Measurements from ENCODE around the gene CHD2. TPM values are rescaled to one million over a fixed set of nuclear protein-coding genes. Genes with fewer than 3 reads are reported as not detected.

The CHD2 gene
- total RNA-seq, 1 experiment from 2014 or later = 37.3 TPM

- Histone ChIP-seq H3K4me1 (ENCODE audit: low read length) (no peaks in the 10 kb centered on the region), H4K20me1 (ENCODE audit: insufficient read depth, low read depth, low read length) (no peaks in the 10 kb centered on the region), H3K27ac (ENCODE audit: low read length) (no peak overlapping the region), H3K79me2 (ENCODE audit: low read length) (no peaks in the 10 kb centered on the region), H2AFZ (ENCODE audit: low read length) (no peak overlapping the region), H3K4me2 (ENCODE audit: low read depth, low read length, poor library complexity, severe bottlenecking) (no peak overlapping the region), H3K9ac (ENCODE audit: low read length) (no peak overlapping the region), H3K4me3 (ENCODE audit: low read length) (no peak overlapping the region), H3K9me3 (ENCODE audit: low read length) (no peaks in the 10 kb centered on the region), H3K9me2 (replicated peaks; ENCODE audit: insufficient read depth, low read length) (no peaks in the 10 kb centered on the region), H3K27me3 (ENCODE audit: low read length) (no peaks in the 10 kb centered on the region), H3K36me3 (ENCODE audit: insufficient read depth, low read length) (no peaks in the 10 kb centered on the region)
- no peak for DNase-seq
Observed at GRCh38 chr15:93072411-93073394, 172.6 kb downstream of the CHD2 start.

- Histone ChIP-seq H4K20me1 (ENCODE audit: insufficient read depth, low read depth, low read length) (no peaks in the 10 kb centered on the region), H3K36me3 (ENCODE audit: insufficient read depth, low read length) (no peaks in the 10 kb centered on the region), H3K4me3 (ENCODE audit: low read length) (no peak overlapping the region), H3K9me2 (replicated peaks; ENCODE audit: insufficient read depth, low read length) (no peaks in the 10 kb centered on the region), H3K27ac (ENCODE audit: low read length) (no peak overlapping the region), H3K4me1 (ENCODE audit: low read length) (no peaks in the 10 kb centered on the region), H2AFZ (ENCODE audit: low read length) (no peak overlapping the region), H3K79me2 (ENCODE audit: low read length) (no peaks in the 10 kb centered on the region), H3K27me3 (ENCODE audit: low read length) (no peaks in the 10 kb centered on the region), H3K4me2 (ENCODE audit: low read depth, low read length, poor library complexity, severe bottlenecking) (no peak overlapping the region), H3K9ac (ENCODE audit: low read length) (no peak overlapping the region), H3K9me3 (ENCODE audit: low read length) (no peaks in the 10 kb centered on the region)
- DNase-seq = no peak
Observed at GRCh38 chr15:93073465-93073952, 173.4 kb downstream of the CHD2 start.

GRCh38 chr15:93074599-93074998 lies 174.5 kb downstream of the CHD2 start:
- no peak overlapping the region for H3K4me2 ChIP-seq (ENCODE audit: low read depth, low read length, poor library complexity, severe bottlenecking)
- DNase-seq = no peak
- no peaks in the 10 kb centered on the region for H3K9me3 ChIP-seq (ENCODE audit: low read length)
- no peaks in the 10 kb centered on the region for H3K79me2 ChIP-seq (ENCODE audit: low read length)
- no peaks in the 10 kb centered on the region for H3K9me2 ChIP-seq (replicated peaks; ENCODE audit: insufficient read depth, low read length)
- H4K20me1 ChIP-seq (ENCODE audit: insufficient read depth, low read depth, low read length) = no peaks in the 10 kb centered on the region
- no peak overlapping the region for H3K9ac ChIP-seq (ENCODE audit: low read length)
- no peak overlapping the region for H3K27ac ChIP-seq (ENCODE audit: low read length)
- H3K4me1 ChIP-seq (ENCODE audit: low read length) = no peaks in the 10 kb centered on the region
- no peaks in the 10 kb centered on the region for H3K36me3 ChIP-seq (ENCODE audit: insufficient read depth, low read length)
- no peaks in the 10 kb centered on the region for H3K27me3 ChIP-seq (ENCODE audit: low read length)
- no peak overlapping the region for H2AFZ ChIP-seq (ENCODE audit: low read length)
- no peak overlapping the region for H3K4me3 ChIP-seq (ENCODE audit: low read length)

GRCh38 chr15:93076217-93076616 lies 176.1 kb downstream of the CHD2 start:
- Histone ChIP-seq H3K4me3 (ENCODE audit: low read length) (no peak overlapping the region), H3K4me1 (ENCODE audit: low read length) (no peaks in the 10 kb centered on the region), H2AFZ (ENCODE audit: low read length) (no peak overlapping the region), H3K27me3 (ENCODE audit: low read length) (no peaks in the 10 kb centered on the region), H3K9me3 (ENCODE audit: low read length) (no peaks in the 10 kb centered on the region), H3K9ac (ENCODE audit: low read length) (no peak overlapping the region), H3K9me2 (replicated peaks; ENCODE audit: insufficient read depth, low read length) (no peaks in the 10 kb centered on the region), H3K79me2 (ENCODE audit: low read length) (no peaks in the 10 kb centered on the region), H4K20me1 (ENCODE audit: insufficient read depth, low read depth, low read length) (no peaks in the 10 kb centered on the region), H3K4me2 (ENCODE audit: low read depth, low read length, poor library complexity, severe bottlenecking) (no peak overlapping the region), H3K27ac (ENCODE audit: low read length) (no peak overlapping the region), H3K36me3 (ENCODE audit: insufficient read depth, low read length) (no peaks in the 10 kb centered on the region)
- DNase-seq = no peak

- Histone ChIP-seq H3K4me1 (ENCODE audit: low read length) (no peaks in the 10 kb centered on the region), H2AFZ (ENCODE audit: low read length) (no peak overlapping the region), H3K4me3 (ENCODE audit: low read length) (no peak overlapping the region), H3K9me2 (replicated peaks; ENCODE audit: insufficient read depth, low read length) (no peaks in the 10 kb centered on the region), H3K27ac (ENCODE audit: low read length) (no peak overlapping the region), H3K79me2 (ENCODE audit: low read length) (no peaks in the 10 kb centered on the region), H3K9ac (ENCODE audit: low read length) (no peak overlapping the region), H3K36me3 (ENCODE audit: insufficient read depth, low read length) (no peaks in the 10 kb centered on the region), H3K9me3 (ENCODE audit: low read length) (no peaks in the 10 kb centered on the region), H4K20me1 (ENCODE audit: insufficient read depth, low read depth, low read length) (no peaks in the 10 kb centered on the region), H3K4me2 (ENCODE audit: low read depth, low read length, poor library complexity, severe bottlenecking) (no peak overlapping the region), H3K27me3 (ENCODE audit: low read length) (no peaks in the 10 kb centered on the region)
- DNase-seq = no peak
Observed at GRCh38 chr15:93076875-93077274, 176.8 kb downstream of the CHD2 start.

Other genes starting within 250 kb of the CHD2 start
- 0.04 TPM in 1 of 2 replicates, not detected in the other for gene FAM174B, start 244.5 kb upstream of the CHD2 start, total RNA-seq (2014; rRNA removed; shearing (Covaris generic); ENCODE audit: low replicate concordance)
- not detected in 2 replicates for gene RGMA, start 188.9 kb downstream of the CHD2 start, total RNA-seq (2014; rRNA removed; shearing (Covaris generic); ENCODE audit: low replicate concordance)

All from Karpas-422 (cell line).